ENCODE measurements around the gene WNK3.

The WNK3 gene

GRCh38 chrX:54194982-54195588 lies 162.8 kb downstream of the WNK3 start:
- H3K4me2 ChIP-seq (ENCODE audit: low read length) = no peak overlapping the region
- H3K9me3 ChIP-seq (ENCODE audit: control insufficient read depth, insufficient read depth, low read length) = no peaks in the 10 kb centered on the region

DNA sequence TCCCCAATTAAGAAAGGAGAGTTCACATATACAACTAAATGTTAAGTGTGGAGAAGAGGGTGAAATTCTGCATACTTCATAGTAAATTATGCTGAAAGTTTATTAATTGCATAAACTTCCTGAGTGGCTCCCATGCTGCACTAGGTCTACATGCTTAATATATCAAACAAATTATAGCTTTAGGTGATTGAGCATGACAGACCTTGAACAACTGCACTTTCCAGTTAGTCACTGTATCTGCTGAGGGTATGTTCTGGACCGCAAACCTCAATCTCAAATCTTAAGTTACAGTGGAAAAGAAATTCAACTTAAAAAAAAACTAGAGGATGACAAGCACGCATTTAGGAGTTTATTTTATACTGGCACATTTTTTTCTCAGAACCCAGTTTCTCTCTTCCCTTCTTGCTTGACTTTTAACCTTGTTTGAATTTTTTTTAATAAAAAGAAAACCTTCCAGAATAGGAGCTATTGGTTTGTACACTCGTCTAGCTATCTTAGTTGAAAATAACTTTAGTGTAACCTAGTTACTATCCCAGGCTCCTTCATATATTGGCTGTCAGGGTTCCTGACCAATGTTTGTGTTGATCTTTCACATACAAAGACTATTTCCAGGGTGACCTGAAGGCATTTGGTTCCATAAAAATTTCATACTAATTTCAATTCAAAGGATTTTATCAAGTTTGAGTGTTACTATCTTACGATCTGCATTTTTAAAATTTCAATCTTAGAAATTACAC lies 164.6 kb downstream of the WNK3 start:
- Histone ChIP-seq H3K9me3 (ENCODE audit: control insufficient read depth, insufficient read depth, low read length) (no peaks in the 10 kb centered on the region), H3K27ac (ENCODE audit: low read depth, low read length) (no peak overlapping the region), H3K36me3 (ENCODE audit: control insufficient read depth, low read length) (no peaks in the 10 kb centered on the region), H4K20me1 (ENCODE audit: control insufficient read depth, insufficient read depth, low read depth, low read length) (no peaks in the 10 kb centered on the region), H3K79me2 (ENCODE audit: control insufficient read depth, low read length) (no peaks in the 10 kb centered on the region), H3K4me1 (ENCODE audit: control insufficient read depth, low read length) (no peaks in the 10 kb centered on the region), H3K4me2 (ENCODE audit: low read length) (no peak overlapping the region), H3K27me3 (ENCODE audit: control insufficient read depth, low read length) (0 out of 2 replicates have a peak, but pooled peaks cover 3% of the 10 kb centered on the region), H3K9me2 (replicated peaks; ENCODE audit: control insufficient read depth, low read length) (no peaks in the 10 kb centered on the region), H3K4me3 (ENCODE audit: low read length) (no peak overlapping the region), H3F3A (ENCODE audit: control insufficient read depth, insufficient read depth) (no peaks in the 10 kb centered on the region)
- TF ChIP-seq, protein P1, sequence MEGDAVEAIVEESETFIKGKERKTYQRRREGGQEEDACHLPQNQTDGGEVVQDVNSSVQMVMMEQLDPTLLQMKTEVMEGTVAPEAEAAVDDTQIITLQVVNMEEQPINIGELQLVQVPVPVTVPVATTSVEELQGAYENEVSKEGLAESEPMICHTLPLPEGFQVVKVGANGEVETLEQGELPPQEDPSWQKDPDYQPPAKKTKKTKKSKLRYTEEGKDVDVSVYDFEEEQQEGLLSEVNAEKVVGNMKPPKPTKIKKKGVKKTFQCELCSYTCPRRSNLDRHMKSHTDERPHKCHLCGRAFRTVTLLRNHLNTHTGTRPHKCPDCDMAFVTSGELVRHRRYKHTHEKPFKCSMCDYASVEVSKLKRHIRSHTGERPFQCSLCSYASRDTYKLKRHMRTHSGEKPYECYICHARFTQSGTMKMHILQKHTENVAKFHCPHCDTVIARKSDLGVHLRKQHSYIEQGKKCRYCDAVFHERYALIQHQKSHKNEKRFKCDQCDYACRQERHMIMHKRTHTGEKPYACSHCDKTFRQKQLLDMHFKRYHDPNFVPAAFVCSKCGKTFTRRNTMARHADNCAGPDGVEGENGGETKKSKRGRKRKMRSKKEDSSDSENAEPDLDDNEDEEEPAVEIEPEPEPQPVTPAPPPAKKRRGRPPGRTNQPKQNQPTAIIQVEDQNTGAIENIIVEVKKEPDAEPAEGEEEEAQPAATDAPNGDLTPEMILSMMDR (IDR thresholded peaks at IDR 0.05; ENCODE audit: low read depth, low read length, poor library complexity, severe bottlenecking) = no peak
- TF ChIP-seq EZH2phosphoT487 (IDR thresholded peaks at IDR 0.05; ENCODE audit: borderline replicate concordance, low read length) = no peak

More at GRCh38 chrX:54194982-54195588, 162.8 kb downstream of the WNK3 start:
- no peaks in the 10 kb centered on the region for H3F3A ChIP-seq (ENCODE audit: control insufficient read depth, insufficient read depth)
- H3K27ac ChIP-seq (ENCODE audit: low read depth, low read length) = no peak overlapping the region
- H3K4me3 ChIP-seq (ENCODE audit: low read length) = no peak overlapping the region
- no peaks in the 10 kb centered on the region for H3K36me3 ChIP-seq (ENCODE audit: control insufficient read depth, low read length)
- no peaks in the 10 kb centered on the region for H3K79me2 ChIP-seq (ENCODE audit: control insufficient read depth, low read length)
- no peaks in the 10 kb centered on the region for H4K20me1 ChIP-seq (ENCODE audit: control insufficient read depth, insufficient read depth, low read depth, low read length)
- no peaks in the 10 kb centered on the region for H3K9me2 ChIP-seq (replicated peaks; ENCODE audit: control insufficient read depth, low read length)
- H3K27me3 ChIP-seq (ENCODE audit: control insufficient read depth, low read length) = 0 out of 2 replicates have a peak, but pooled peaks cover 3% of the 10 kb centered on the region
- H3K4me1 ChIP-seq (ENCODE audit: control insufficient read depth, low read length) = no peaks in the 10 kb centered on the region
- TF ChIP-seq, protein P1 (IDR thresholded peaks at IDR 0.05; ENCODE audit: low read depth, low read length, poor library complexity, severe bottlenecking) = no peak
- TF ChIP-seq EZH2phosphoT487 (IDR thresholded peaks at IDR 0.05; ENCODE audit: borderline replicate concordance, low read length) = no peak

GRCh38 chrX:54184474-54184873 lies 173.4 kb downstream of the WNK3 start:
- Histone ChIP-seq H4K20me1 (ENCODE audit: control insufficient read depth, insufficient read depth, low read depth, low read length) (peaks cover 18% of the 10 kb centered on the region; the same call in 1 of the 2 replicates), H3K27me3 (ENCODE audit: control insufficient read depth, low read length) (no peaks in the 10 kb centered on the region), H3K9me2 (replicated peaks; ENCODE audit: control insufficient read depth, low read length) (no peaks in the 10 kb centered on the region), H3K4me1 (ENCODE audit: control insufficient read depth, low read length) (peaks cover 26% of the 10 kb centered on the region), H3K9me3 (ENCODE audit: control insufficient read depth, insufficient read depth, low read length) (no peaks in the 10 kb centered on the region), H3K36me3 (ENCODE audit: control insufficient read depth, low read length) (peaks cover 32% of the 10 kb centered on the region), H3F3A (ENCODE audit: control insufficient read depth, insufficient read depth) (no peaks in the 10 kb centered on the region), H3K27ac (ENCODE audit: low read depth, low read length) (no peak overlapping the region), H3K4me2 (ENCODE audit: low read length) (peak overlapping the region; percentile 91; the same call in 1 of the 2 replicates), H3K79me2 (ENCODE audit: control insufficient read depth, low read length) (peaks cover 40% of the 10 kb centered on the region), H3K4me3 (ENCODE audit: low read length) (no peak overlapping the region)
- TF ChIP-seq EZH2phosphoT487 (IDR thresholded peaks at IDR 0.05; ENCODE audit: borderline replicate concordance, low read length) = no peak
- TF ChIP-seq, protein P1 (IDR thresholded peaks at IDR 0.05; ENCODE audit: low read depth, low read length, poor library complexity, severe bottlenecking) = no peak
